HG02840 (cell line): ENCODE data around the gene C1QB.
"Not testable (repeated sequence)": the region's sequence is repeated elsewhere in the genome, so short reads cannot be mapped to it uniquely, and the experiment has no call there.

Experiments used
- ATAC-seq: cut with Tn5 transposase; IDR thresholded peaks from one replicate; pipeline ENCODE4 v1.9.1; 2021; ENCODE audit warnings: mild to moderate bottlenecking, moderate library complexity, moderate number of reproducible peaks; ENCODE audit not compliant: unreplicated experiment, low FRiP score

C1QB gene

DNA sequence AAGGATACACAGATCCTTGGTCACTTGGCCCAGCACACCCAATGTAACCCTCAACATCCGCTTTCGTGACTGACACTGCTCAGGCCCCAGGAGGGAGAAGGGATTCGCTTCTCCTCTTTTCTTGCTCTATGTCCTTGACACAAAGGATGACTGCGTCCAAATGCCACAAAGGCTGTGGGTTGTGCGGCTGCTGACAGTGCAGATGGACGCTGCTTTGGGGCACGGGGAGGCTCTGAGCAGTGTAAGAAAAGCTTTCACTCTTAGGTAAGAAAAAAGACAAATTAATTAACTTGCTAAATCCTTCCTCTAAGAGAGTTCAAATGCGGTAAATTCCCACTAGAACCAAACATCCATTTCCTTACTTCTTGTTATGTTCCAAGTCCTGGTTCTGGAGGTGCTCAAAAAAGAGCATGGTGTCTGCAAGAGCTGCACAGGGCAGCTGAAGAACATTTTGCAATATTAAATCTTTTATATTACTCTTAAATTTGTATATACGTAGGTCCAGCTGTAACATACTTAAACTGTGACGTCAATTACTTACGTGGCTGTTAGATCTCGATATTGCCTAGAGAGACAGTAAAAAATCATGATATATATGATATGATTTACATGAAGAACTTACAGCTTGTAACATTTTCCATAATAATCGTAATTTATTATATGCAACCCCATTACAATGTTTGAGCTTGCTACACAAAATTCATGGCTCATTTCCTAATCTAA lies 38.2 kb downstream of the C1QB start:
- no peak for ATAC-seq

DNA sequence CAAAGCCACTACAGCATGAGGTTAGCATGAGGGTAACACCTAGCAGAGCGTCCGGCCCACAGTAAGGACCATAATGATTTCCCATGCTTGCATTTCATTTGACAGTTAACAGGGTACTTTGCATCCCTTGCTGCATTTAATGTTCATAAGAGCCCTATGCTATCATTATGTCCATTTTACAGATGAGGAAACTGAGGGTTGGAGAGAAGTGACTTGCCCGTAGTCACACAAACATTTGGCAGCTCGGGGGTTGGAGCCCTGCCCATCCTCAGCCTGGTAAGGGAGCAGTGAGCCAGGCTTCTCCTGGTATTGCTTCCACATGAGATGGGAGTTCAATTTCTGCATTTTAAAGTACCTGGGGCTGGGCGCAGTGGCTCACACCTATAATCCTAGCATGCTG lies 41.1 kb downstream of the C1QB start:
- ATAC-seq = no peak

DNA sequence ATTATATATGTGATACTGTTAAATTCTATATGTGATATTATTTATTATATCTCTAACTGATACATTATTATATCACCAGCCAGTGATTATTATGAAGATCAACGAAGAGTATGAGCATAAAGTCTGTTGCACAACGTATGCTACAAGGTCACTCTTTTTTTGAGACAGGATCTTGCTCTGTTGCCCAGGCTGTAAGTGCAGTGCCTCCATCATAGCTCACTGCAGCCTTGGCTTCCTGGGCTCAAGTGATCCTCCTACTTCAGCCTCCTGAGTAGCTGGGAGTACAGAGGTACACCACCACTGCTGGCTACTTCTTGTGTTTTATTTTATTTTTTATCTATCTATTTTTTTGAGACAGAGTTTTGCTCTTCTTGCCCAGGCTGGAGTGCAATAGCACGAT lies 43.6 kb downstream of the C1QB start:
- no peak for ATAC-seq

- ATAC-seq = no peak
Observed at GRCh38 chr1:22697980-22698379, 44.9 kb downstream of the C1QB start.

- no peak for ATAC-seq
Observed at GRCh38 chr1:22699681-22700520, 46.9 kb downstream of the C1QB start.

GRCh38 chr1:22702296-22703085 lies 49.5 kb downstream of the C1QB start:
- ATAC-seq = no peak

DNA sequence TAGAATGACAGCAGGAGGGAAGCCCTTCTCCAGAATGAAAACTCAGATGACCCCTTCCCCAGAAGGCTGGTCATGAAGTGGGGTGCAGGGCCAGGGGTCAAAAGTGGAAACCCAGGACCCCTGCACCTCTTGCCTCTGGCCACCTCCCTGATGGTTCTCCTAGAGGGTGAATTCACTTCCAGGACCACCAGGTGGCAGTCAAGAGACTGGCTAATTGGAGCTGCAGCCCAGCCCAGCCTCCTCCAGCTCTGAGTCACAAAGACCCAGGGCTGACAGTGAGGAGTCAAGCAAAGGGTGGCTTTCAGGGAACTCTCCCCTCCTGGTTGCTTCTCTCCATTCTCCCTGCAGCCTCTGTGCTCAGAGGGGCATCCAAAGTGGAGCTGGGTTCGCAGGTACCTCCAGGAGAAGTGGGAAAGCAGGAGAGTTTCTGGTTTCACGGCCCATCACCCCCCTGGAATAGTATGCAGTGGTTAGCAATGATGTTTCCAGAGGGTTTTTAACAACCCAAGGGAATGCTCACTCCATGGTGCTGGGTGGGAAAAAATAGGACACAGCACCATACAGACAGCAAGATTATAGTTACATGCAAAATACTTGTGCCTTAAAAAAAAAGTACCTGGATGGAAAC lies 51.5 kb downstream of the C1QB start:
- no peak for ATAC-seq

DNA sequence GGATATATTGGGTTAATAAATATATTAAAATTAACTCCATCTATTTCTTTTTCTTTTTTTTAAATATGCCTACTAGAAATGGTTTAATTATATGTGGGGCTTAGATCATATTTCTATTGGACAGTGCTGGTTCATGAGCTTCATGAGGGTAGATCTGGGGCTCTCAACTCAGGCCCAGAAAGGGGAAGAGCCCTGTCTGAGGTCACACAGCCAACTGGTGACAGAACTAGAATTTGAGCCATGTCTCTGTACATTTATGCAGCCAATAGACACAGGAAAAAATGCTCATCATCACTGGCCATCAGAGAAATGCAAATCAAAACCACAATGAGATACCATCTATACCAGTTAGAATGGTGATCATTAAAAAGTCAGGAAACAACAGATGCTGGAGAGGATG lies 52.5 kb downstream of the C1QB start:
- ATAC-seq = no peak

- not testable (repeated sequence) for ATAC-seq
Observed at GRCh38 chr1:22706100-22706499, 53.1 kb downstream of the C1QB start.

DNA sequence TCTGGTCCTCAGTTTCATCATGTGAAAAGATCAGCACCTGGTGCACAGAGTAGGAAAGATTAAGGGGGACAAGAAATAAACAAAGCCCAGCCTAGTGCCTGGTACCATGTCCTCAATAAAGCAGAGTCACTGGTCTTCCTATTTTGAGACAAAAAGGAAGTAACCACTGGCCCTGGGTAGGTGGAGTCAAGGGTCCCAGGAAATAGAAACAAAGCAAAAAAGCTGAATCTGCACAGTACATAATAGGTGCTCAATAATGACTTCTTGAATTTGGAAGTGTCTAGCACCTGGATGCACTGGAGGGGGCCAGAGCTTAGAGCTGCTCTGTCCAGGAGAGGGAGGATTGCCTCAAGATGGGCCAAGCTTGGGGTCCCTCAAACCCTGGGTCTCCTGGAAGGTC lies 55.7 kb downstream of the C1QB start:
- no peak for ATAC-seq

GRCh38 chr1:22709227-22709626 lies 56.2 kb downstream of the C1QB start:
- no peak for ATAC-seq

- ATAC-seq = no peak
Observed at GRCh38 chr1:22709891-22710700, 57.1 kb downstream of the C1QB start.

GRCh38 chr1:22710701-22711049 lies 57.6 kb downstream of the C1QB start, which contains the start of gene EPHB2:
EPHB2 (plus strand) TSS chr1:22710839; CDS start chr1:22710983, 144 bp downstream.
- ATAC-seq = no peak

GRCh38 chr1:22711071-22711470 lies 58.0 kb downstream of the C1QB start:
- no peak for ATAC-seq
